Measurements from ENCODE around the gene HIPK1. TPM values are rescaled to one million over a fixed set of nuclear protein-coding genes. Genes with fewer than 3 reads are reported as not detected.
"Not testable (repeated sequence)": the region's sequence is repeated elsewhere in the genome, so short reads cannot be mapped to it uniquely, and the experiment has no call there.

HIPK1 gene
- total RNA-seq, 1 donor from 2014 or later = 27.6 TPM

DNA sequence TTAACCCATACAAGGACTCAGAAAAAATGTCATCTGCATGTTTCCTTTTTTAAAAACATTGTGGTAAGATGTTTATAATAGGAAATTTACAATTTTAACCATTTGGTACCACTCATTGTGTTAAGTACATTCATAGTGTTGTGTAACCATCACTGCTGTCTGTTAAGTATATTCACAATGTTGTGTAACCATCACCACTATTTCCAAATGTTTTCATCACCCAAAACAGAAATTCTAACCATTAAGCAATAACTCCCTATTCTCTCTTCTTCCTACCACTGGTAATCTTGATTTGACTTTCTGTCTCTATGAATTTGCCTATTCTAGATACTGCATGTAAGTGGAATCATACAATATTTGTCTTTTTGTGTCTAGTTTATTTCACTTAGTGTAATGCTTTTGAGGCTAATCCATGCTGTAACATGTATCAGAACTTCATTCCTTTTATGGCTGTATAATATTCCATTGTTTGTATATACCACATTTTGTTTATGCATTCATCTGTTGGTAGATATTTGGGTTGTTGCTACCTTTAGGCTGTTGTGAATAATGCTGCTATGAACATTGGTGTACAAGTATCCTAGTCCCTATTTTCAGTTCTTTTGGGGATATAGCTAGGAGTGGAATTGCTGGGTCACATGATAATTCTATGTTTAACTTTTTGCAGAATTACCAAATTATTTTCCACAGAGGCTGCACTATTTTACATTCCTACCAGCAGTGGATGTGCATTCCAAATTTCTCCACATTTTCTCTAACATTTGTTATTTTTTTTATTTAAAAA lies 14.1 kb downstream of the HIPK1 start:
- DNase-seq (ENCODE audit: low read depth in 2 of 2) = no peak

DNA sequence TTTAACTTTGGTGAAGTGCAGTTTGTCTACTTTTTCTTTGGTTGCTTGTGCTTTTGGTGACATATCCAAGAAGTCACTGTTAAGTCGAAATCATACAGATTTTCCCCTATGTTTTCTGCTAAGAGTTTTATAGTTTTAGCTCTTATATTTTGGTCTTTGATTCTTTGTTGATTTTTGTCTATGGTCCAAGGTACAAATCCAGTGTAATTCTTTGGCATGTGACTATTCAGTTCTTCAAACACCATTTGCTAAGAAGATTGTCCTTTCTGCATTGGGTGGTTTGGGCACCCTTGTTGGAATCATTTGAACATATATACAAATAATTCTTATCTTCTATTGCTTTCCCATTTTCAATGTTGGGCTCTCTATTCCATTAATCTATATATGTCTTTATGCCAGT lies 16.2 kb downstream of the HIPK1 start:
- no peak for DNase-seq (ENCODE audit: low read depth in 2 of 2)

DNA sequence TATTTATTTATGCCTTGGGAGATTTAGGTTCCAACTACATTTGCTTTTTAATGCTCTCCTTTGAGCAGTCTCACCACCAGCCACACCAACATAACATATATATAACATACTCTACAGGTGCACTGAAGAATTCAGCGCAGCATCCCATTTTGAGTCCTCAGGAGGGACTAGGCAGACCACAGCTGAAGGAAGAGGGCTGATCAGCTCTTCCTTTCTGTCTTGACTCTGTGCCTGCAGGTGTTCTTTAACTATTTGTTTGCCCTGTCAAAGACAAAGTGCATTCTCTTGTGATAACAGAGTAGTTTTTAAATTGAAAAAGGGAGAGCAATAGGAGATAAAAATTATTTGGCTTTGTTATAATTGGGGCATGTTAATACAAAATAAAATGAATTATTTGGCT lies 17.0 kb downstream of the HIPK1 start:
- DNase-seq (ENCODE audit: low read depth in 2 of 2) = no peak

DNA sequence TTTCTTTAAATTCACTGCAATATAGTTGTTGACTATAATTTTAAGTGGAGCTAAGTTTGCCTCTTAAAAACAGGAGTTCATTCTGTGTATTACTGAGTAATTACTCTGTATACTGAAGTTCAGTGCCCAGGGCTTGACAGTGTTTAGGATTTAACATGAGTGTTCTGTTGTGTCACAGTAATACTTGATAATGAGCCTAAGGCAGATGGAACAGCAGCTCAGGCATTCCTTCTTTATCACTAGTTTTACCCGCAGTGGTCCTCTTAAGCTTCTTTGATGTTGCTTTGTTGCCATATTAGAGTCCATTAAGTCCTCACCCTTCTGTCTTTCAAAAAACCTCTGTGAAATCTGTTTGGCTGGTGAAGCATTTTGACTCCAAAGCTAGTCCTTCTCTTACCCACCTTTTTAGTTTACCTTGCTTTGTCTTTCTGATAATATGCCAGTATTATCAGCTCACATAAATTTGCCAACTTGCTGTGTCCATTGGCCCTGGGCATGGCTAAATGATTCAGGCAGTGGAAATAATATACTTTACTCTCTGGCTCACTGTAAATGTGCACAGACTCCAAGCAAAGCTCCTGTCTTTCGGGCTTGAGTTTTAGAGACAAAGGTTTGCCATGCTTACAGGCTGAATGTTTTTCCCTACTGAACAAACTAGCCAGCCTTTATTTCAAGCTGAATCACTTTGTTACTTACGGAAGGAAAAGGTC lies 17.7 kb downstream of the HIPK1 start:
- DNase-seq (ENCODE audit: low read depth in 2 of 2) = peak in 1 of 2 donors; percentile 42

DNA sequence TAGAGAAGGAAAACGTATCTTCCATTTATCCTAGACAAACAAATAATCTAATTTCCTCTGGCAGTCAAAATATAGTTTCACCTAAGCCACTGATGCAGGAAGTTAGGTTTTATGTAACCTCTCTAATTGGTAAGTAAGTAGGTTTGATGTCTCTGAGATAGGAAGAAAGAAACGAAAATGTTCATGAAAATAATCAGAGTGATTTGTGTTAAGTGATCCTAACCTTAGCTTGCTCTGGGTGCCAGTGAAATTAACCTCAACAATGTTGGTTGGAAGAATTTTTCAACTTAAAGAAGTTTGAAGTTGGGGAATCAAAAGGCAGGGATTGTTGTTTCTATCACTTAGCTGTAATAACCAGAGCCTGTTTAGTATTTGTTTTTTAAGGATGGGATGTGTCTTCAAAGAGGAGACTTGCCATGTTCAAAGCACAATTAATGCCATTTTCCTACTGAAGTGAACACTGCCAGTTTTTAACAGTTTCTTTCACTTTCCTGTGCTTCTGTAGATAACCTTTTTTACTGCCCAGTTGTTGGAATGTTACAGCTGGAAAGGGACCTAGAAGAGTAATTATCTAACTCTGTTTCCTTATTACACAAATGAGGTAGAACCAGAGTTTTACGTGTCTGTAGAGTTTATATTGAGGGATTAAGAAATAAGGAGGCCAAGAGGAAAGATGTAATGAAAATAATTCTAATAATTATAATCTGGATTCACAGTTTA lies 18.4 kb downstream of the HIPK1 start:
- no peak for DNase-seq (ENCODE audit: low read depth in 2 of 2)

DNA sequence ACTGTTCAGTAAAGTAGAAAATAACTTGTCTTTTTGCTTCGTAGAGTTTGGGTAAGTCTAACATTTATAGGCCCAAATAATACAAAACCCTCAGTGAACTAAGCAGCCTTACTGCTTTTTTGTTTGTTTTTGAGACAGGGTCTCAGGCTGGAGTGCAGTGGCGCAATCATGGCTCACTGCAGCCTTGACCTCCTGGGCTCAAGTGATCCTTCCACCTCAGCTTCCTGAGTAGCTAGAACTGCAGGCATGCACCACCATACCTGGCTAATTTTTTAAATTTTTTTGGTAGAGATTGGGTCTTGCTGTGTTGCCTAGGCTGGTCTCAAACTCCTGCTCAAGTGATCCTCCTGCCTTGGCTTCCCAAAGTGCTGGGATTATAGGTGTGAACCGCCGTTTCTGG lies 19.0 kb downstream of the HIPK1 start:
- not testable (repeated sequence) for DNase-seq (ENCODE audit: low read depth in 2 of 2)

DNA sequence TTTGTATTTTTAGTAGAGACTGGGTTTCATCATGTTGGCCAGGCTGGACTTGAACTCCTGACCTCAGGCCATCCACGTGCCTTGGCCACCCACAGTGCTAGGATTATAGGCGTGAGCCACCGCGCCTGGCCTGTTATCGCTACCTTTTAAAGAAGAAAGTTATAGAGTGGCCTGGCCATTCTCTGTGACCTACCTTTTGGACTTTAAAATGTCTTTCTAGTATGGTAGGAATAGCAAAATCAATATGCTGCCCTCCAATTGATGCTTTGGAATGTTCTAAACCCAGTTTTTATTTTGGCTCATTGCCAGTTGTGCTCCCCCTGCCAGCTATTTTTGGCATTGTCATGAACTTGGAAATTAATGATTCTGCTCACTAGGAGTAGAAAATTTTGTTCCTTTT lies 19.9 kb downstream of the HIPK1 start:
- DNase-seq (ENCODE audit: low read depth in 2 of 2) = peak in 1 of 2 donors; percentile 23

DNA sequence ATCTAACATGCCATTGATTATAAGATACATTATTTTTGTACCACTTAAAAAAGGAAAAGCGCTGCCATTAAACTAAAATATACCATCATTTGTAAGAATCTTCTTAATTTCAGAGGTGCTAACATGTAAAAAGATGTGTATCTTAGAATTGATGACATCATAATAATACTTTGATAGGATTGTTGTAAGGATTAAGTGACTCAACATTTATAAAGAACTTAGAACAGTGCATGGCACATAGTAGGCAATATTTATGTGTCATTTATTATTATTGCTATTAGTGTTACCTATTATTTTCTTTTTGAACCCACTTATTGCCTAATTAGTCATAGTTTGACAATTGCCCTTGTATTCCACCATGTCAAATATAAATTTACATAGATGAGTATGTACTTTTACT lies 21.8 kb downstream of the HIPK1 start:
- no peak for DNase-seq (ENCODE audit: low read depth in 2 of 2)

DNA sequence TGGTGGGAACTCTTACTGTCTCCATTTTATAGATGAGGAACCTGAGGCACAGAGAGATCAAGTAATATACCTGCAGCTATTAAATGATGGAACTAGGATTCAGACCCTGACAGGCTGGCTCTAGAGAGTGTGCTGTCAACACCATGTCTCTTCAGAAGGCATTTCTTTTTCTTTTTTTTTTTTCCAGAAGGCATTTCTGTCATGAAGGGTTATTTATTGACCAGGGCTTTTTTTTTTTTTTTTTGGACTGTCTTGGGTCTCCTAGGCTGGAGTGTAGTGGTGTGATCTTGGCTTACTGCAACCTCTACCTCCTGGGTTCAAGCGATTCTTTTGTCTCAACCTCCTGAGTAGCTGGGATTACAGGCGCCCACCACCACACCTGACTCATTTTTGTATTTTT lies 22.6 kb downstream of the HIPK1 start:
- no peak for DNase-seq (ENCODE audit: low read depth in 2 of 2)

DNA sequence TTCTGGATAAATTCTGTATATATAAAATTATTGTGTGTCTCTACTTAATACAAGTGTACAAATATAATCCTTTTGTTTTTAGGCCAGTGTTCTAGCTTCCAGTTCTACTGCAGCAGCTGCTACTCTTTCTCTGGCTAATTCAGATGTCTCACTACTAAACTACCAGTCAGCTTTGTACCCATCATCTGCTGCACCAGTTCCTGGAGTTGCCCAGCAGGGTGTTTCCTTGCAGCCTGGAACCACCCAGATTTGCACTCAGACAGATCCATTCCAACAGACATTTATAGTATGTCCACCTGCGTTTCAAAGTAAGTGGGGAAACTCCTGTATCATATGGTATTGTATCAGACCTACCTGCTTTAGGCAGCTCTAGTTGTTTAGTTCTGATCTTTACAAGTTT lies 28.9 kb downstream of the HIPK1 start:
- no peak for DNase-seq (ENCODE audit: low read depth in 2 of 2)

DNA sequence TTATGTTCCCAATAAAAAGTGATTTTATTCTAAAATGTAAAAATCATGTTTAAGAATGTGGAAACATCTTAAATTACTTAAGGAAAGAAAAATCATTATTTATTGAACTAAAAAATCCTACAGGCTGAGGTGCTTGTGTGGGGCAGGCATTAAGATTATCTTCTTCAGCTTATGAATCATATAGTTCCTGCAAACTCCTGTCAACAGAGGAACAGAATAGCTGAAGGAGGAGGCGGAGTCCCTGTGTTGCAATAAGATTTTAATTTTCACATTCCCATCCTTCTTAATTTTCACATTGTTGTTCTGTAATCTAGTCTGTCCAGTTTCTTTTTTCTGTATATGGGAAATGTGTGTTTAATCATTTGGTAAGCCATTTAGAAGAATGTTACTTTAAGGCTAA lies 29.6 kb downstream of the HIPK1 start:
- DNase-seq (ENCODE audit: low read depth in 2 of 2) = no peak

DNA sequence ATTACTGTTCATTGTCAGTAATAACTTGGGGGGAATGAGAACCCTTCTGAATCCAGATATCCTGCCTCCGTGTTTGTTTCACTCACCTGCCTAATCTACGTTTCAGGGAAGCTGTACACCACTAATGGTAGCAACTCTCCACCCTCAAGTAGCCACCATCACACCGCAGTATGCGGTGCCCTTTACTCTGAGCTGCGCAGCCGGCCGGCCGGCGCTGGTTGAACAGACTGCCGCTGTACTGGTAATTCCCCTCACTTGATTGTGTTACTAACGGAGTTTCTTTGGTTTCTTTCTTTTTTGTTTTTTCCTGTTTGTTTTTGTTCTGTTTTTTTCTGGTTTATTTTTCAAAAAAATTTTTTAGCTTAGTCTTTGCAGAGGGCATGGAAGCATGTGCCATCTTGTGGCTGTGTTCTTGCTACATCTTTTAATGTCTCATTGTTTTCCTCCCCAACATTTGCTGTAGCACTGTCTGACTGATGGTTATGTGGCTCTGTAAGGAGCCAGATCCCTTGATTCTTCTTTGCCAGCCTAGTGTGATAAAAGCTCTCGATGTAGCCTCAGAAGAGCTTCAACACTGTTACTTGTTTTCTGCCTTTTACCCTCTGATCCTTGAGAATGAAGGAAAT lies 34.3 kb downstream of the HIPK1 start:
- no peak for DNase-seq (ENCODE audit: low read depth in 2 of 2)

DNA sequence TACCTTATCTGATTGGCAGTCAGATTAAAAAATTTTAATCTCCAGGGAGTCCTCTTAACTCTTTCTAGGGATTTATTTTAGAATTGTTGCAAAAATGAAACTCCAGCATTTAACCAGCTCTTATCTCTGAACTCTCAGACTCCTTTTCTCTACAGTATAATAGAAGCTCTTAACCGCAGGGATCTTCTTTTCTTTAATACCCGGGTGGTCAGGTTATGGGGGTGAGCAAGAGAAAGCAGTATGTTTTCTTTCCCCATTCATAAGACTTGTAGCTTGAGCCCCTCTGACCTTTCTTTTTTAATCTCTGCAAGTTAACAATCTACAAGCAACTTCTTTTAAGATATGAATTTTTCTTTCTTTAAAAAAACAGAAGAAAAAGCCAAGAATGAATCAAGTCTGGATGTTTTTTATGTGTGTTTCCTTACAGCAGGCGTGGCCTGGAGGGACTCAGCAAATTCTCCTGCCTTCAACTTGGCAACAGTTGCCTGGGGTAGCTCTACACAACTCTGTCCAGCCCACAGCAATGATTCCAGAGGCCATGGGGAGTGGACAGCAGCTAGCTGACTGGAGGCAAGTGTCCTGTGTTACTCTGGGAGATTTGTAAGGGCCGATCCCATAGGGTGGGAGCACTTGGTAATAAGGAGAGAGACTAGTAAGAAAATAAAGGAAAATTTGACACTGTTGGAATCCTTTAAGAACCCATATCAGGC lies 36.7 kb downstream of the HIPK1 start:
- DNase-seq (ENCODE audit: low read depth in 2 of 2) = no peak

DNA sequence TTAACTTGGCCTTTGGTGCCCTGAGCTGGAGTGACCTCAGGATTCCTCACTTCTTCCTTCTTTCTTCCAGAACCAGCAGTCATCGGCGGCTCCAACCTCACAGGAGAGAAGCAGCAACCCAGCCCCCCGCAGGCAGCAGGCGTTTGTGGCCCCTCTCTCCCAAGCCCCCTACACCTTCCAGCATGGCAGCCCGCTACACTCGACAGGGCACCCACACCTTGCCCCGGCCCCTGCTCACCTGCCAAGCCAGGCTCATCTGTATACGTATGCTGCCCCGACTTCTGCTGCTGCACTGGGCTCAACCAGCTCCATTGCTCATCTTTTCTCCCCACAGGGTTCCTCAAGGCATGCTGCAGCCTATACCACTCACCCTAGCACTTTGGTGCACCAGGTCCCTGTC lies 43.8 kb downstream of the HIPK1 start:
- no peak for DNase-seq (ENCODE audit: low read depth in 2 of 2)

DNA sequence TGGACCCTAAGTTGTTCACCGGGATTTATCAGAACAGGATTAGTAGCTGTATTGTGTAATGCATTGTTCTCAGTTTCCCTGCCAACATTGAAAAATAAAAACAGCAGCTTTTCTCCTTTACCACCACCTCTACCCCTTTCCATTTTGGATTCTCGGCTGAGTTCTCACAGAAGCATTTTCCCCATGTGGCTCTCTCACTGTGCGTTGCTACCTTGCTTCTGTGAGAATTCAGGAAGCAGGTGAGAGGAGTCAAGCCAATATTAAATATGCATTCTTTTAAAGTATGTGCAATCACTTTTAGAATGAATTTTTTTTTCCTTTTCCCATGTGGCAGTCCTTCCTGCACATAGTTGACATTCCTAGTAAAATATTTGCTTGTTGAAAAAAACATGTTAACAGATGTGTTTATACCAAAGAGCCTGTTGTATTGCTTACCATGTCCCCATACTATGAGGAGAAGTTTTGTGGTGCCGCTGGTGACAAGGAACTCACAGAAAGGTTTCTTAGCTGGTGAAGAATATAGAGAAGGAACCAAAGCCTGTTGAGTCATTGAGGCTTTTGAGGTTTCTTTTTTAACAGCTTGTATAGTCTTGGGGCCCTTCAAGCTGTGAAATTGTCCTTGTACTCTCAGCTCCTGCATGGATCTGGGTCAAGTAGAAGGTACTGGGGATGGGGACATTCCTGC lies 46.2 kb downstream of the HIPK1 start:
- DNase-seq (ENCODE audit: low read depth in 2 of 2) = peak; percentile 69 to 77

DNA sequence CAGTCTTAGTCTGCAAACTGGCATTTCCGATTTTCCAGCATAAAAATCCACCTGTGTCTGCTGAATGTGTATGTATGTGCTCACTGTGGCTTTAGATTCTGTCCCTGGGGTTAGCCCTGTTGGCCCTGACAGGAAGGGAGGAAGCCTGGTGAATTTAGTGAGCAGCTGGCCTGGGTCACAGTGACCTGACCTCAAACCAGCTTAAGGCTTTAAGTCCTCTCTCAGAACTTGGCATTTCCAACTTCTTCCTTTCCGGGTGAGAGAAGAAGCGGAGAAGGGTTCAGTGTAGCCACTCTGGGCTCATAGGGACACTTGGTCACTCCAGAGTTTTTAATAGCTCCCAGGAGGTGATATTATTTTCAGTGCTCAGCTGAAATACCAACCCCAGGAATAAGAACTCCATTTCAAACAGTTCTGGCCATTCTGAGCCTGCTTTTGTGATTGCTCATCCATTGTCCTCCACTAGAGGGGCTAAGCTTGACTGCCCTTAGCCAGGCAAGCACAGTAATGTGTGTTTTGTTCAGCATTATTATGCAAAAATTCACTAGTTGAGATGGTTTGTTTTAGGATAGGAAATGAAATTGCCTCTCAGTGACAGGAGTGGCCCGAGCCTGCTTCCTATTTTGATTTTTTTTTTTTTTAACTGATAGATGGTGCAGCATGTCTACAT lies 47.6 kb downstream of the HIPK1 start:
- DNase-seq (ENCODE audit: low read depth in 2 of 2) = peak; percentile 55 to 79

DNA sequence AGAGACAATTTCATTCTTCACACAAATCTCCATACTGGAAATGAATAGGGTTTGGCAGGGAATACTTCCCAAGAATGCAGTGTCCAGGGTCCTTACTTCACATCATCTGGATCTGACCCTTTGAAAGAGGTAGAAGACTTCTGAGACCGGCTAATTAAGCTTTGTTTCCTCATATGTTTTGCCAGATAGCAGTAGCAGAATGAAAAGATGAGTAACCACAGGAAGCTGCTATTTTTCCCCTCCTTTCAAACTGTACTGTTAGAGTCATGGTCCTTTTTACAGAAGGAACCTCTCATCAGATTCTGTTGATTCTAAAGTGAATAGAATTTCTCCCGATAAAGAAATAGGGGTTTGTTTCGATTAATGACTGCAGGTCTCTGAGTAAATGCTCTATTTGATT lies 48.8 kb downstream of the HIPK1 start:
- peak in 1 of 2 donors; percentile 32 for DNase-seq (ENCODE audit: low read depth in 2 of 2)

DNA sequence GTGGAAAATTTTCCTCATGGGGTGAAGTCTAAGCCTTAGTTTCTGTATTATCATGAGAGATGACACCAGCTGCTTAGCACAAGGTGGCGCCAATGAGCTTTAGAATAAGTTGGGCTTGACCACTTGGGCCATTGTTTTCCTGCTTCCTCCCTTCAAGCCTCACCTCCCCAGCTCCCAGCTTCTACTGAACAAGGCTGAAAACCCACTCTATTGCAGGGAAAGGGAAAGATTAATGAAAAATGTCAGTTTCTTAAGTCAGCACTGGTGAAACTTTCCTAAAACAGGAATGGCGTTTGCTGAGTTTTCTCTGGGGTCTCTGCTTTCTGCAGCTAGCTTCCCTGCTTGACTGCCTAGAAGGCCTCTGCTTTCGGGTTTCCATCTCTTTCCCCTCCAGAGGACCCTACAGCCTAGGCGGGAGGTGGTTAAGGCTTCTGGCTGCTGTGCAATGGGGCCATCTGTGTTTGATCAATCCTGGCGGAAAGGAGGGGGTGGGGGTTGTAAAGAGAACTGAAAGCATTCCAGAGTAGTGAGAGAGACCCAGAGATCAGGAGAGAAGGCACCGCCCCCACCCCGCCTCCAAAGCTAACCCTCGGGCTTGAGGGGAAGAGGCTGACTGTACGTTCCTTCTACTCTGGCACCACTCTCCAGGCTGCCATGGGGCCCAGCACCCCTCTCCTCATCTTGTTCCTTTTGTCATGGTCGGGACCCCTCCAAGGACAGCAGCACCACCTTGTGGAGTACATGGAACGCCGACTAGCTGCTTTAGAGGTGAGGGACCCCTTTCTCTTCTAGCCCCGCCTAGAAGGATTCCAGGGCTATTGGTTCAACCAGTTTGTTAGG lies 50.0 kb downstream of the HIPK1 start, which contains the start of gene OLFML3:
TSS of gene OLFML3 (plus strand) at position 612 of the 840 bp plus-strand sequence. CDS start at position 655, 43 bp downstream.
- DNase-seq (ENCODE audit: low read depth in 2 of 2) = peak; percentile 84 to 90

DNA sequence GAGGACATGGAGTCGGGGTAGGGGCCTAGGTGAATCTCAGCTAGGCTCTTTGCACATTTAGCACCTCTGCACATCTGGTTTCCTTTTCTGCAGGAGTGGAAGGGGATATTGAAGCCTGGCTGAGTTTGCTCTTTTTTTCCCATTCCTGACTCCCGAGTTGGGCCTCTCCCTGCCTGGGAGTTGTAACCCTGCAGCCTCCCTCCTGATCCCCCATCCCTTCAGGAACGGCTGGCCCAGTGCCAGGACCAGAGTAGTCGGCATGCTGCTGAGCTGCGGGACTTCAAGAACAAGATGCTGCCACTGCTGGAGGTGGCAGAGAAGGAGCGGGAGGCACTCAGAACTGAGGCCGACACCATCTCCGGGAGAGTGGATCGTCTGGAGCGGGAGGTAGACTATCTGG lies 51.0 kb downstream of the HIPK1 start:
- DNase-seq (ENCODE audit: low read depth in 2 of 2) = no peak
